ENCODE results near the gene RNASEH2C. TPM values are rescaled to one million over a fixed set of nuclear protein-coding genes. Genes with fewer than 3 reads are reported as not detected.
A peak's percentile ranks its signal among the peaks of the same experiment; 100 is the strongest.

The RNASEH2C gene
- total and polyA plus RNA-seq, 2 of the 13 experiments (the other 11 are each of a cell fraction or from before 2014, with no cell fraction given), result 27.4 to 50.9 TPM

- TF ChIP-seq PATZ1 (CRISPR knock-in tag; IDR thresholded peaks at IDR 0.05) (peak; percentile 39; the same call in 1 of the 2 replicates), TFAP4 (IDR thresholded peaks at IDR 0.05; ENCODE audit: borderline replicate concordance, low read depth) (0 out of 2 replicates have a peak, but pooled peaks have one; percentile 15), ZNF121 (CRISPR knock-in tag; IDR thresholded peaks at IDR 0.05) (peak; percentile 29; the same call in 1 of the 2 replicates), GABPB1 (CRISPR knock-in tag; IDR thresholded peaks at IDR 0.05) (peak; percentile 94), ETV5 (CRISPR knock-in tag; IDR thresholded peaks at IDR 0.05; ENCODE audit: borderline replicate concordance) (peak; percentile 73), RAD51 (IDR thresholded peaks at IDR 0.05; ENCODE audit: borderline replicate concordance) (no peak), ZNF619 (CRISPR knock-in tag; IDR thresholded peaks at IDR 0.05) (peak; percentile 55; the same call in 1 of the 2 replicates), EED (CRISPR knock-in tag; IDR thresholded peaks at IDR 0.05) (0 out of 2 replicates have a peak, but pooled peaks have one; percentile 26), SALL2 (CRISPR knock-in tag; IDR thresholded peaks at IDR 0.05) (peak; percentile 57; the same call in 1 of the 2 replicates), CCDC6 (CRISPR knock-in tag; IDR thresholded peaks at IDR 0.05) (0 out of 2 replicates have a peak, but pooled peaks have one; percentile 5), RBM39 (IDR thresholded peaks at IDR 0.05; ENCODE audit: low read depth, low read length, poor library complexity, severe bottlenecking) (peak; percentile 82), ZNF589 (CRISPR knock-in tag; conservative IDR thresholded peaks at IDR 0.05) (peak; percentile 74), MEF2D (CRISPR knock-in tag; IDR thresholded peaks at IDR 0.05) (peak; percentile 20; the same call in 1 of the 2 replicates), RAD21 (CRISPR knock-in tag; IDR thresholded peaks at IDR 0.05) (peak; percentile 42), ZNF883 (CRISPR knock-in tag; IDR thresholded peaks at IDR 0.05; ENCODE audit: not compliant biosample characterization) (peak; percentile 71), SNAI1 (CRISPR knock-in tag; IDR thresholded peaks at IDR 0.05; ENCODE audit: borderline replicate concordance) (no peak), KDM4B (CRISPR knock-in tag; IDR thresholded peaks at IDR 0.05) (peak; percentile 69; the same call in 1 of the 2 replicates)
- TF ChIP-seq, protein P1, sequence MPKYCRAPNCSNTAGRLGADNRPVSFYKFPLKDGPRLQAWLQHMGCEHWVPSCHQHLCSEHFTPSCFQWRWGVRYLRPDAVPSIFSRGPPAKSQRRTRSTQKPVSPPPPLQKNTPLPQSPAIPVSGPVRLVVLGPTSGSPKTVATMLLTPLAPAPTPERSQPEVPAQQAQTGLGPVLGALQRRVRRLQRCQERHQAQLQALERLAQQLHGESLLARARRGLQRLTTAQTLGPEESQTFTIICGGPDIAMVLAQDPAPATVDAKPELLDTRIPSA (CRISPR knock-in tag; IDR thresholded peaks at IDR 0.05; ENCODE audit: borderline replicate concordance), result peak; percentile 53; the same call in 1 of the 2 replicates
- TF ChIP-seq, protein P2, sequence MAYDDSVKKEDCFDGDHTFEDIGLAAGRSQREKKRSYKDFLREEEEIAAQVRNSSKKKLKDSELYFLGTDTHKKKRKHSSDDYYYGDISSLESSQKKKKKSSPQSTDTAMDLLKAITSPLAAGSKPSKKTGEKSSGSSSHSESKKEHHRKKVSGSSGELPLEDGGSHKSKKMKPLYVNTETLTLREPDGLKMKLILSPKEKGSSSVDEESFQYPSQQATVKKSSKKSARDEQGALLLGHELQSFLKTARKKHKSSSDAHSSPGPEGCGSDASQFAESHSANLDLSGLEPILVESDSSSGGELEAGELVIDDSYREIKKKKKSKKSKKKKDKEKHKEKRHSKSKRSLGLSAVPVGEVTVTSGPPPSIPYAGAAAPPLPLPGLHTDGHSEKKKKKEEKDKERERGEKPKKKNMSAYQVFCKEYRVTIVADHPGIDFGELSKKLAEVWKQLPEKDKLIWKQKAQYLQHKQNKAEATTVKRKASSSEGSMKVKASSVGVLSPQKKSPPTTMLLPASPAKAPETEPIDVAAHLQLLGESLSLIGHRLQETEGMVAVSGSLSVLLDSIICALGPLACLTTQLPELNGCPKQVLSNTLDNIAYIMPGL (CRISPR knock-in tag; IDR thresholded peaks at IDR 0.05; ENCODE audit: borderline replicate concordance in 1 of 2, low read depth in 1 of 2), result peak; percentile 63 to 73; a peak in 3 of 4 replicates
- TF ChIP-seq, protein P3, sequence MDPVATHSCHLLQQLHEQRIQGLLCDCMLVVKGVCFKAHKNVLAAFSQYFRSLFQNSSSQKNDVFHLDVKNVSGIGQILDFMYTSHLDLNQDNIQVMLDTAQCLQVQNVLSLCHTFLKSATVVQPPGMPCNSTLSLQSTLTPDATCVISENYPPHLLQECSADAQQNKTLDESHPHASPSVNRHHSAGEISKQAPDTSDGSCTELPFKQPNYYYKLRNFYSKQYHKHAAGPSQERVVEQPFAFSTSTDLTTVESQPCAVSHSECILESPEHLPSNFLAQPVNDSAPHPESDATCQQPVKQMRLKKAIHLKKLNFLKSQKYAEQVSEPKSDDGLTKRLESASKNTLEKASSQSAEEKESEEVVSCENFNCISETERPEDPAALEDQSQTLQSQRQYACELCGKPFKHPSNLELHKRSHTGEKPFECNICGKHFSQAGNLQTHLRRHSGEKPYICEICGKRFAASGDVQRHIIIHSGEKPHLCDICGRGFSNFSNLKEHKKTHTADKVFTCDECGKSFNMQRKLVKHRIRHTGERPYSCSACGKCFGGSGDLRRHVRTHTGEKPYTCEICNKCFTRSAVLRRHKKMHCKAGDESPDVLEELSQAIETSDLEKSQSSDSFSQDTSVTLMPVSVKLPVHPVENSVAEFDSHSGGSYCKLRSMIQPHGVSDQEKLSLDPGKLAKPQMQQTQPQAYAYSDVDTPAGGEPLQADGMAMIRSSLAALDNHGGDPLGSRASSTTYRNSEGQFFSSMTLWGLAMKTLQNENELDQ (CRISPR knock-in tag; IDR thresholded peaks at IDR 0.05; ENCODE audit: borderline replicate concordance), result peak; percentile 84; the same call in 1 of the 2 replicates
Measured at GRCh38 chr11:65720211-65720934, at the start of gene RNASEH2C (continued).
